Gastroesophageal sphincter (tissue), 4 donors: ENCODE data around the gene CCT3. TPM values are rescaled to one million over a fixed set of nuclear protein-coding genes. Genes with fewer than 3 reads are reported as not detected.

Source experiments
- ATAC-seq: fragments of 150-250 bp; one replicate; pipeline ENCODE4 v1.9.1; 2016; ENCODE audit warnings: mild to moderate bottlenecking, moderate library complexity
- H3K27ac ChIP-seq, 4 donors: fragments of 200-600 bp; sonication (generic) in 3 of 4; 1 replicate in 3 of 4; 2 replicates in 1 of 4; pipeline ENCODE4 v1.5.1; 2016 to 2019
- H3K27me3 ChIP-seq: fragments of 200-600 bp; sonication (generic); one replicate; pipeline ENCODE4 v1.5.1; 2019
- H3K36me3 ChIP-seq, 2 donors: fragments of 200-600 bp; sonication (generic); one replicate each; pipeline ENCODE4 v1.5.1; 2019; ENCODE audit warnings: control low read depth in 1 of 2
- H3K4me1 ChIP-seq, 3 donors: fragments of 200-600 bp; sonication (generic); 1 replicate in 2 of 3; 2 replicates in 1 of 3; pipeline ENCODE4 v1.5.1; 2016 to 2019; ENCODE audit warnings: control low read depth in 2 of 3
- H3K4me3 ChIP-seq, 2 donors: fragments of 200-600 bp; sonication (generic); one replicate each; pipeline ENCODE4 v1.5.1; 2019; ENCODE audit warnings: mild to moderate bottlenecking in 1 of 2, moderate library complexity in 1 of 2
- H3K9me3 ChIP-seq, 3 donors: fragments of 200-600 bp; sonication (generic); one replicate each; pipeline ENCODE4 v1.5.1; 2017 to 2019; ENCODE audit warnings: control low read depth in 2 of 3
- EP300 ChIP-seq: sonication (generic); formaldehyde crosslinking; IDR thresholded peaks from one replicate; pipeline ENCODE4 v1.6.1; 2017; ENCODE audit warnings: antibody characterized with exemption, mild to moderate bottlenecking
- POLR2A ChIP-seq, 2 donors: fragments of 450-650 bp; IDR thresholded peaks; one replicate each; pipeline ENCODE4 v1.6.1; 2017; ENCODE audit warnings: antibody characterized with exemption in 2 of 2, mild to moderate bottlenecking in 2 of 2, moderate library complexity in 1 of 2
- POLR2AphosphoS5 ChIP-seq: sonication (generic); formaldehyde crosslinking; IDR thresholded peaks from one replicate; pipeline ENCODE4 v1.6.1; 2017; ENCODE audit warnings: antibody characterized with exemption
- WGBS, 2 donors: methylation state at CpG; one replicate each; pipeline ENCODE4 v1.1.5; 2018; ENCODE audit warnings: low coverage in 1 of 2; 5-methylcytosine and 5-hydroxymethylcytosine counted together
- total RNA-seq, 4 donors: library from RNA; depleted of rRNA; stranded (reverse); fragments of >200 nt; gene quantifications; one replicate each; pipeline ENCODE4 v1.1.0, GENCODE V29; 2016
- TF ChIP-seq, protein P1 (sequence below), 4 experiments: fragments of 200-600 bp in 2 of 4; fragments of 450-650 bp in 2 of 4; sonication (generic) in 1 of 4; IDR thresholded peaks; one replicate each; pipeline ENCODE4 v1.5.1; 2017 to 2019; ENCODE audit warnings: antibody characterized with exemption in 4 of 4, mild to moderate bottlenecking in 2 of 4, moderate library complexity in 2 of 4

CCT3 gene
- total RNA-seq: 100 to 1,000 TPM; 189 to 224 (median 209) TPM

GRCh38 chr1:156338180-156338976 lies at the start of gene CCT3, which contains the start of gene TSACC:
TSS of gene CCT3 (minus strand) at chr1:156338292. CDS start at chr1:156338184, 108 bp downstream.
TSS of gene TSACC (plus strand) at chr1:156338526. CDS start at chr1:156339758, 1,232 bp downstream.
- H3K4me1 ChIP-seq: peaks cover 0 to 27% (median 12%) of the 10 kb centered on the region in 3 donors
- H3K27me3 ChIP-seq: no peaks in the 10 kb centered on the region
- no peaks in the 10 kb centered on the region for H3K9me3 ChIP-seq
- peaks cover 0 to 24% of the 10 kb centered on the region in 2 donors for H3K36me3 ChIP-seq
- TF ChIP-seq POLR2AphosphoS5: peak; percentile 61
- TF ChIP-seq POLR2A (IDR thresholded peaks at IDR 0.05): peak; percentile 43 to 57
- TF ChIP-seq, protein P1, sequence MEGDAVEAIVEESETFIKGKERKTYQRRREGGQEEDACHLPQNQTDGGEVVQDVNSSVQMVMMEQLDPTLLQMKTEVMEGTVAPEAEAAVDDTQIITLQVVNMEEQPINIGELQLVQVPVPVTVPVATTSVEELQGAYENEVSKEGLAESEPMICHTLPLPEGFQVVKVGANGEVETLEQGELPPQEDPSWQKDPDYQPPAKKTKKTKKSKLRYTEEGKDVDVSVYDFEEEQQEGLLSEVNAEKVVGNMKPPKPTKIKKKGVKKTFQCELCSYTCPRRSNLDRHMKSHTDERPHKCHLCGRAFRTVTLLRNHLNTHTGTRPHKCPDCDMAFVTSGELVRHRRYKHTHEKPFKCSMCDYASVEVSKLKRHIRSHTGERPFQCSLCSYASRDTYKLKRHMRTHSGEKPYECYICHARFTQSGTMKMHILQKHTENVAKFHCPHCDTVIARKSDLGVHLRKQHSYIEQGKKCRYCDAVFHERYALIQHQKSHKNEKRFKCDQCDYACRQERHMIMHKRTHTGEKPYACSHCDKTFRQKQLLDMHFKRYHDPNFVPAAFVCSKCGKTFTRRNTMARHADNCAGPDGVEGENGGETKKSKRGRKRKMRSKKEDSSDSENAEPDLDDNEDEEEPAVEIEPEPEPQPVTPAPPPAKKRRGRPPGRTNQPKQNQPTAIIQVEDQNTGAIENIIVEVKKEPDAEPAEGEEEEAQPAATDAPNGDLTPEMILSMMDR (IDR thresholded peaks at IDR 0.05): no peak
- TF ChIP-seq EP300: no peak
- peak within 1 kb of the TSS; percentile 3 to 91 (median 88) for H3K27ac ChIP-seq
- H3K4me3 ChIP-seq: peak within 1 kb of the TSS; percentile 48 to 77
- WGBS, 2 donors: 0% methylated on average over 10 of the region's 47 CpGs
- peak; percentile 99 for ATAC-seq

- peaks cover 67% of the 10 kb centered on the region for H3K27me3 ChIP-seq
- peaks cover 0 to 10% (median 0%) of the 10 kb centered on the region in 3 donors for H3K4me1 ChIP-seq
- no CpG with 5 or more reads among the region's 15 CpGs for WGBS, 2 donors
- TF ChIP-seq, protein P1 (IDR thresholded peaks at IDR 0.05): no peak
- no peak for TF ChIP-seq POLR2A (IDR thresholded peaks at IDR 0.05)
- H3K9me3 ChIP-seq: no peaks in the 10 kb centered on the region
- peak overlapping the region in 1 of 2 donors; percentile 28 for H3K4me3 ChIP-seq
- H3K36me3 ChIP-seq: no peaks in the 10 kb centered on the region
- ATAC-seq: no peak
- H3K27ac ChIP-seq: no peak overlapping the region
Observed at GRCh38 chr1:156387870-156388173, 49.7 kb upstream of the CCT3 start.

- ATAC-seq: no peak
- Histone ChIP-seq H3K27ac (no peak overlapping the region), H3K27me3 (peaks cover 61% of the 10 kb centered on the region), H3K4me3 (no peak overlapping the region), H3K36me3 (no peaks in the 10 kb centered on the region), H3K9me3 (no peaks in the 10 kb centered on the region), H3K4me1 (peaks cover 0 to 10% (median 0%) of the 10 kb centered on the region in 3 donors)
- 88 to 100% methylated on average over 3 of the region's 8 CpGs for WGBS, 2 donors
- TF ChIP-seq, protein P1 (IDR thresholded peaks at IDR 0.05): no peak
- TF ChIP-seq POLR2A (IDR thresholded peaks at IDR 0.05) (no peak), EP300 (no peak), POLR2AphosphoS5 (no peak)
Observed at GRCh38 chr1:156386949-156387869, 49.1 kb upstream of the CCT3 start.

DNA sequence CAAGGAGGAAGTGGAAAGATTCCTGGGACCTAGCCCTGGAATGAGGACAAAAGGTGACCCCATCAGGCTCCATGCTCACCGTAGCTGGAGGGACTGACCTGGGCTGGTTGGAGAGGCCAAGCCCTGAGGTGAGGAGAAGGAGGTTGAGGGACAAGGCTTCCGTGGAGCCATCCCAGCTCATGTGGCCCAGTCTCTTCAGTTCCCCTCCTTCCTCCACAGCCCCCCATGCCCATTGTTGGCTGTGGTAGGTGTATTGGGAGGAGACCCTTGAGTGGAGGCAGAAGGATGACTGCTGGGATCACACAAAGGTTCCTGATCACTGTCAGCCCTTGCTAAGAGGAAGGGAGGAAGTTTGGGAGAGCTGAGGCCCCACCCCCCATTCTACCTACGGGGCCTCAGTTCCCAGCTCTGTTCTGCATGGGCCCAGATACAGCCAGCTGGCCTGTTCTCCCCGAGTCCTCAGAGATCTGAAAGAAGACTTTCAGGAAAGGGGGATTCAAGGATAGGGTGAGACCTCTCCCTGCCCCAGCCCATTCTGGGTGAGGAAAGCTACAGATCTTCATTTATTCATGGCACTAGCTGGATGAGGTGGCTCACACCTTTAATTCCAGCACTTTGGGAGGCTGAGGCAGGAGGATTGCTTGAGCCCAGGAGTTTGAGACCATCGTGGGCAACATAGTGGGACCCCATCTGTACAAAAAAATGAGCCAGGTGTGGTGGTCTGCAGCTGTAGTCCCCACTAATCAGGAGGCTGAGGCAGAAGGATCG lies 48.2 kb upstream of the CCT3 start:
- TF ChIP-seq EP300 (no peak), POLR2A (IDR thresholded peaks at IDR 0.05) (no peak), POLR2AphosphoS5 (no peak)
- TF ChIP-seq, protein P1 (IDR thresholded peaks at IDR 0.05): no peak
- H3K4me3 ChIP-seq: no peak overlapping the region
- 68% methylated on average over 4 of the region's 6 CpGs; no CpG with 5 or more reads in 1 of the 2 donors for WGBS, 2 donors
- no peak for ATAC-seq
- no peak overlapping the region for H3K27ac ChIP-seq
- peaks cover 52% of the 10 kb centered on the region for H3K27me3 ChIP-seq
- H3K4me1 ChIP-seq: peaks cover 0 to 10% (median 0%) of the 10 kb centered on the region in 3 donors
- no peaks in the 10 kb centered on the region for H3K9me3 ChIP-seq
- H3K36me3 ChIP-seq: no peaks in the 10 kb centered on the region
